GM20000 (cell line): Measurements from ENCODE around the gene FECH.
"Not testable (repeated sequence)": the region's sequence is repeated elsewhere in the genome, so short reads cannot be mapped to it uniquely, and the experiment has no call there.

ENCODE experiments used
- DNase-seq: peaks from one replicate; pipeline ENCODE4 v3.0.0; 2012; ENCODE audit warnings: low spot score
- CTCF ChIP-seq: IDR thresholded peaks from 2 replicates; pipeline ENCODE4 v1.5.1; 2012; ENCODE audit warnings: mild to moderate bottlenecking, control low read depth; ENCODE audit errors: extremely low read depth, missing control alignments

The FECH gene

GRCh38 chr18:57627488-57627887, 41.0 kb upstream of the FECH start:
- no peak for TF ChIP-seq CTCF

GRCh38 chr18:57624988-57625387, 38.5 kb upstream of the FECH start:
- no peak for DNase-seq
- no peak for TF ChIP-seq CTCF

More at GRCh38 chr18:57627488-57627887, 41.0 kb upstream of the FECH start:
- DNase-seq = no peak

- DNase-seq = no peak
- TF ChIP-seq CTCF = no peak
Measured at GRCh38 chr18:57621246-57621604, 34.7 kb upstream of the FECH start.

- no peak for TF ChIP-seq CTCF
- no peak for DNase-seq
Measured at GRCh38 chr18:57619876-57620275, 33.4 kb upstream of the FECH start.

GRCh38 chr18:57618910-57619309, 32.4 kb upstream of the FECH start:
- no peak for TF ChIP-seq CTCF
- no peak for DNase-seq

GRCh38 chr18:57603871-57604270, 17.4 kb upstream of the FECH start:
- TF ChIP-seq CTCF = no peak
- no peak for DNase-seq

GRCh38 chr18:57595347-57595746, 8.8 kb upstream of the FECH start:
- TF ChIP-seq CTCF = no peak
- DNase-seq = no peak

- not testable (repeated sequence) for DNase-seq
Measured at GRCh38 chr18:57592716-57593115, 6.2 kb upstream of the FECH start.
